NCI-H2227 (cell line): Measurements from ENCODE around the gene PTTG2.
"Not testable (repeated sequence)": the region's sequence is repeated elsewhere in the genome, so short reads cannot be mapped to it uniquely, and the experiment has no call there.

ENCODE experiments used
- DNase-seq: peaks from one replicate; lab custom pipeline; 2025; ENCODE audit not compliant: unreplicated experiment; lab: John Stamatoyannopoulos, UW

The PTTG2 gene

GRCh38 chr4:37960098-37960497, at the start of gene PTTG2:
TSS of gene PTTG2 (plus strand) at chr4:37960398. CDS start at chr4:37960435, 37 bp downstream.
- no peak for DNase-seq

- no peak for DNase-seq
Measured at GRCh38 chr4:37914539-37914938, 45.7 kb upstream of the PTTG2 start.

- DNase-seq: no peak
Measured at GRCh38 chr4:37917388-37917787, 42.8 kb upstream of the PTTG2 start.

- no peak for DNase-seq
Measured at GRCh38 chr4:37918653-37919052, 41.5 kb upstream of the PTTG2 start.

- DNase-seq: no peak
Measured at GRCh38 chr4:37922328-37922727, 37.9 kb upstream of the PTTG2 start.

- not testable (repeated sequence) for DNase-seq
Measured at GRCh38 chr4:37923089-37923488, 37.1 kb upstream of the PTTG2 start.

GRCh38 chr4:37924946-37925345, 35.3 kb upstream of the PTTG2 start:
- DNase-seq: peak; percentile 5

- DNase-seq: no peak
Measured at GRCh38 chr4:37927434-37927833, 32.8 kb upstream of the PTTG2 start.

GRCh38 chr4:37928426-37929416, 31.5 kb upstream of the PTTG2 start:
- DNase-seq: no peak

GRCh38 chr4:37934096-37934495, 26.1 kb upstream of the PTTG2 start:
- no peak for DNase-seq

- DNase-seq: no peak
Measured at GRCh38 chr4:37934609-37935008, 25.6 kb upstream of the PTTG2 start.

GRCh38 chr4:37935026-37935425, 25.2 kb upstream of the PTTG2 start:
- DNase-seq: no peak

- DNase-seq: no peak
Measured at GRCh38 chr4:37936889-37937498, 23.2 kb upstream of the PTTG2 start.

- DNase-seq: no peak
Measured at GRCh38 chr4:37938208-37938607, 22.0 kb upstream of the PTTG2 start.

GRCh38 chr4:37946503-37947179, 13.6 kb upstream of the PTTG2 start:
- DNase-seq: no peak

GRCh38 chr4:37948542-37948941, 11.7 kb upstream of the PTTG2 start:
- DNase-seq: no peak

GRCh38 chr4:37949636-37950426, 10.4 kb upstream of the PTTG2 start:
- DNase-seq: no peak

- DNase-seq: no peak
Measured at GRCh38 chr4:37951461-37952352, 8.5 kb upstream of the PTTG2 start.

- no peak for DNase-seq
Measured at GRCh38 chr4:37953156-37953555, 7.0 kb upstream of the PTTG2 start.
